Activated naive CD4-positive, alpha-beta T cell treated with Interleukin-2 at 50 U/mL for 16 hours (primary cell): Measurements from ENCODE around the gene WBP2NL.
"Not testable (repeated sequence)": the region's sequence is repeated elsewhere in the genome, so short reads cannot be mapped to it uniquely, and the experiment has no call there.

ENCODE experiments used
- DNase-seq: peaks from one replicate; pipeline ENCODE4 v3.0.0-alpha.2; 2020

Gene WBP2NL

DNA sequence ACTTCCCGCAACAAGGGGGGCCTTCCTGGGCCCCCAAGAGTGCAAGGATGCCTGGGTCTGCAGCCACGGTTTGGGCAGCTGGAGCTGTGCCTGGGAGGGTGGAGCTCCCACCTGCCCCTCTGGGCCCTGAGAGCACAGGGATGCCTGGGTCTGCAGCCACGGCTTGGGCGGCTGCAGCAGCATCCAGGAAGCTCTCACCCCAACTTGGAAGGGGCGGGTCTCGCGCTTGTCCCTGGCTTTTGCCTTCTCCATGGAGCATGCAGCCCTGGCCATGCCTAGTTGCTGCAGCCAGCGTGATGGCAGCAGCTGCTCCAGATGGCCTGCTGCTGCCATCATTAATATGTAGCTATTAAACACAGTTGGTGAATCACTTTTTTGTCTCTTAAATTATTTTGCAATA is 36.7 kb downstream of the WBP2NL start:
- DNase-seq: no peak

DNA sequence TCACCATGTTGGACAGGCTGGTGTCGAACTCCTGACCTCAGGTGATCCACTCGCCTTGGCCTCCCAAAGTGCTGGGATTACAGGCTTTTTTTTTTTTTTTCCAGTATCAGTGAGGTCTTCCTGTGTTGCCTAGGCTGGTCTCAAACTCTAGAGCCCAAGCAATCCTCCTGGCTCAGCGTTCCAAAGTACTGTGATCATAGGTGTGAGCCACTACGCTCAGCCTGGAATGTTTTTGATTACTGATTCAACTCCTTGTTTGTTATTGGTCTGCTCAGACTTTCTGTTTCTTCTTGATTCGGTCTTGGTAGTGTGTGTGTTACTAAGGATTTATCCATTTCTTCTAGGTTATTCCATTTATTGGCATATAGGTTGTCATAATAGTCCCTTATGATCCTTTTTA is 40.7 kb downstream of the WBP2NL start:
- no peak for DNase-seq

DNA sequence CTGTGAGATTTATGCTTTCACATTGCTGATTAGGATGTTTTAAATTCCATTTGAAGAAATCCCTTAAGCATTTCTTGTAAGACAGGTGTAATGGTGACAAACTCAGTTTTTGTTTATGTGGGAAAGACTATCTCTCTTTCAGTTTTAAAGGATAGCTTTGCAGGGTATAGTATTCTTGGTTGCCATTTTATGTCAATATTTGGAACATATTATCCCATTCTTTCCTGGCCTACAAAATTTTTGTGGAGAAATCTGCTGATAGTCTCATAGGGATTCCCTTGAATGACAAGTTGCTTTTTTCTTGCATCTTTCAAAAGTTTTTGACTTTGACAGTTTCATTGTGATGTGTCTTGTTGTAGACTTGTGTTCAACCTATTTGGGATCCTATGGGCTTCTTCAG is 43.2 kb downstream of the WBP2NL start:
- DNase-seq: no peak

DNA sequence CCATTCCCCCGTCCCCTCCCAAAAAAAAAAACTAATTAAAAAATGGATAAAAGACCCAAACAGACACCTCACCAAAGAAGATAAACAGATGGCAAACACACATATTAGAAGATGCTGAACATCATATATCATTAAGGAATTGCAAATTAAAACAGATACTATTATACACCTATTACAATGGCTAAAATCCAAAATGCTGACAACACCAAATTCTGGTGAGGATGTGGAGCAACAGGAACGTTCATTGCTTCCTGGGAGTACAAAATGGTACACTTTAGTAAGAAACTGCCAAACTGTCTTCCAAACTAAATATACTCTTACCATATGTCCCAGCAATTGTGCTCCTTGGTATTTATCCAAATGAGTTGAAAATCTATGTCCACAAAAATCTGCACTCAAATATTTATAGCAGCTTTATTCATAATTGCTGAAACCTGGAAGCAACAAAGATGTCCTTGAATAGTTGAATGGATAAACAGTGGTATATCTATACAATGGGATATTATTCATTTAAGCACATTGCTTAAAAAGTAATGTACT is 52.1 kb downstream of the WBP2NL start:
- no peak for DNase-seq

DNA sequence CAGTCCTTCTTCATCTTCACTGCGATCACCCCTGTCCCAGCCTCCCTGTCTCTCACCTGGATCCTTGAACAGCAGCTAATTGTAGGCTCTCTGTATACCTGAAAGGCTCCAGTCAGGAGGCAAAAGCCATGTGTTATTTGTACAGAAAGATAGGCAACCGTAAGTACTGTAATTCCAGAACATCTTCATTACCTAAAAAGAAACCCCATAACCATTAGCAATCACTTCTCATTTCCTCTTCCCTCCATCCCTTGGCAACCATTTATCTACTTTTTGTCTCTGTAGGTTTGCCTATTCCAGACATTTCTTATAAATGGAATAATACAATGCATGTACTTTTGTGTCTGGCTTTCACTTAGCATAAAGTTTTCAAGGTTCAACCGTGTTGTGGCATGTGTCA is 54.2 kb downstream of the WBP2NL start:
- DNase-seq: no peak

DNA sequence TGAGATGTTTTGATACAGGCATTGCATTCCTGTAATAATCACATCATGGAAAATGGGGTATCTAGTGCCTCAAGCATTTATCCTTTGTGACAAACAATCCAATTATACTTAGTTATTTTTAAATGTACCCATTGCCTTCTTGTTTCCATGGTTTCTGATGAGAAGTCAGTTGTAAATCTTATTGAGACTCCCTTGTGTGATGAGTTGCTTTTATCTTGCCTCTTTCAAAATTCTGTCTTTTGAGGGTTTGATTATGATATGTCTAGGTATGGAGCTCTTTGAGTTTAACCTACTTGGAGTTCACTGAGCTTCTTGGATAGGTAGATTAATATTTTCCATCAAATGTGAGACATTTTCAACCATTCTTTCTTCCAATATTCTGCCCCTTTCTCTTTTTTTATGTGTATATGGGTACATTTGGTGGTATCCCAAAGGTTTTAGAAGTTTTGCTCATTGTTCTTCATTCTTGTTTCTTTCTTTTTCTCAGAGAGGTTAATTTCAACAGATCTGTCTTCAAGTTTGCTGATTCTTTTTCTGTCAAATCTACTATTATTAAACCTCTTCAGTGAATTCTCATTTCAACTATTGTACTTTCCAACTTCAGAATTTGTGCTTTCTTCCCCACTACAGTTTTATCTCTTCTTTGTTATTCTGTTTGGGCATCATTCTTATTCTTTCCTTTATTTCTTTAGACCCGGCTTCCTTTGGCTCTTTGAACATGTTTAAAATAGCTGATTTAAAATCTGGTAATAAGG is 58.3 kb downstream of the WBP2NL start:
- DNase-seq: no peak

DNA sequence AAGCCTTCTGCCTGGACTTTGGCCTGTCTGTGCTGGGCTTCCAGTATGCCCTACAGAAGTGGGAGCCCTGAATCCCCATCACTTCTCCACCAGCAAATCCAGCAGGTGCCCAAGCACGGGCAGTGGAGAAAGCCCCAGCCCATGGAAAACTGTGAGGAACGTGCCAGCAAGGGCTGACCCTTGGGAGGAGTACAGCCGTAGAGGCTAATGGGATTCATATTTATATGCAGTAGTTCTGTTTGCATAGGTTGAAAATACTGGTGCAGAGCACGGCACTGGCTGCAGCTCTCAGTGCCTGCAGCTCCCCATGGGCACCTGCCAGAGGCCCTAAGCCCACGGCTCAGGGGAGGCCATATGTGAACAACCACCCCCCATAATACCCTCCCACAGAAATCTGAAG is 61.9 kb downstream of the WBP2NL start:
- no peak for DNase-seq

DNA sequence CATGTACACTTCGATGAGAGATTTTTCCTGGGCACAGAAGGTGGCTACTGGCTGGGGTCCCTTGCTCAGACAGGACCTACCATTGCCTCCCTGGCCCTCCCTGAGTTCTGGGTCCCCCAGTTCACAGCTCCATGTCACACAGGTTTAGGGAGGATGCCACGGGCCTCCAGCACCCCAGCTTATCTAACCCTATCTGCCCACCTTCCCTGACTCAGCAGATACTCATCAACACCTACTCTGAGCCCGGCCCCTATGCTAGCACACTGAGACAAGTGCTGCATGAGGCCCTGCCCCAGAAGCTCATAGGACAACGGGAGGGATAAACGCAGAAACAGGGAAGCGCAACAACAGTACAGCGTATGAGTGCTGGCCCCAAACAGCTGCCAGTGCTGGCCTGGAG is 62.5 kb downstream of the WBP2NL start:
- DNase-seq: no peak

DNA sequence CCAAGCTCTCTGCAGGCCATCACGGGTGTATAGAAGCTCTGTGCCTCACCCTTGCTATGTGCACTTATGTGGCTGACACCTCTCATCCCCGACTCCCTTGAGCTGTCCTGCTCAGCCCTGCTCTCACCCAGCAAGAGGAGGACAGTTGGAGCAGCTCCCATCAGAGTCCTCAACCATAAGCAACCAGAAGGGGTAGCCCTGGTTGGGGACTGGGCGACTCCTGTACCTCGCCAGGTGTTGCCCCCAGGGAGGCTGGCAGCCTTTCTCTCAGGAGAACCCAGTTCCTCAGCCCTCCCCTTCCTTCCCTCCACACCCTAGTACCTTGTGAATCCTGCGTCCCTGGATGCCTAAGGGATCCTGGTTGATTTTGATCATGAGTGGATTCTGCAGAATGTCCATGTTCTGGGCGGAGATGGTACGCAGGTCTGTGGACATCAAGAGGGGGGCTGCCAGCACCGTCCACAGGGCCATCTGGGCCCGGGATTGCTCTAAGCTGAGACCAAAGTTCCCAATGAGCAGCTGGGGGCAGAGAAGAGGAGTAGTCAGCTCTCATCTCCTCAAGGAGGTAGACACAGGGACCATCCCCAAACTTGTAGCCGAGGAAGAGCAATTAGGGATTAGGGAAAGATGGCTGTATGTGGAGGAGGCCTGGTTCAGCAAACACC is 64.0 kb downstream of the WBP2NL start:
- DNase-seq: no peak

DNA sequence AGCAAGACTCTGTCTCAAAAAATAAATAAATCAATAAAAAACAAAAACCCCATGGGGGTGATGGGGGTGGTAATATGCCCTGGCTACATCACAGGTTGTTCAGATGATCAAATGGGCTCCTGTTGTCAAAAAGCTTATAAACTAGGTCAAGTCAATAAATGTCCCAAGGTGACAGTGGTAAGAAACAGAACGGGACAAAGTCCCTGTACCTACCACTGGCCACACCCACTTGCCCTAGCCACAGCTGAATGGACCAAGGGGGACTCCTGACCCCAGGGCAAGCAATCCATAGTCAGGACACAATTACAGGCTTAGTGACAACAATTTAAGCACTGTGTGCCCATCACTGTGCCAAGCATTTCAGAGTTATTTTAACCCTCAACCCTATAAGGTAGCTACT is 66.0 kb downstream of the WBP2NL start:
- DNase-seq: no peak

DNA sequence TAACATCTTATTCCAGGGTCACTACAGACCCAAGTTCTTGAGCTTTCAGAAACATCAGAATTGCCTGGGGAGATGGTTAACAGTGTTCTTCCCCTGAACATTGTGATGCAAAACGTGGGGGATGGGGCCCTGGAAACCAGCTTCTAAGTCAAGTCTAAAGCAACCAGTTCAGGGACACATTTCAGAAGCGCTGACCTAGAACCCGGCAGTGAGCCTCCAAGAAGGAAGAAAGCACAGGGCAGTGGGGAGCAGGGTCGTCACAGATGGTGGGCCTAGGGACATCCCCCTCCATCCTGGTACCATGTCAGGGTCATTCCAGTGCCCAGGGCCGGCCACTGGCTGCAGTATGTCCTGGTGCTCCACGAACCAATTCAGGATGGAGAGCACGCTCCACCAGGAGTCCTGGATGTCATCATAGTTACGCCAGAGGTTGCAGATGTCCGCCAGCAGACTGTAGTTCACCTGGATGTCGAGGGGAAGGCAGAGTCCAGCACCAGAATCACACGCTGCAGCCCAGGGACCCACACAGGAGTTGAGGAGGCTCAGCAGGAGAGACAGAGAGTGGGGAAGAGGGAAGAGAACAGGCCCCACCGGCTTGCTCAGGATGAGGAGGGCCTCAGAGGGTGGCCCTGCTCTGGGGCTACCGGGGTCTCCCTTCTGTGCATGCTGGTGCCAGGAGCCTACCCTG is 67.0 kb downstream of the WBP2NL start:
- DNase-seq: no peak

DNA sequence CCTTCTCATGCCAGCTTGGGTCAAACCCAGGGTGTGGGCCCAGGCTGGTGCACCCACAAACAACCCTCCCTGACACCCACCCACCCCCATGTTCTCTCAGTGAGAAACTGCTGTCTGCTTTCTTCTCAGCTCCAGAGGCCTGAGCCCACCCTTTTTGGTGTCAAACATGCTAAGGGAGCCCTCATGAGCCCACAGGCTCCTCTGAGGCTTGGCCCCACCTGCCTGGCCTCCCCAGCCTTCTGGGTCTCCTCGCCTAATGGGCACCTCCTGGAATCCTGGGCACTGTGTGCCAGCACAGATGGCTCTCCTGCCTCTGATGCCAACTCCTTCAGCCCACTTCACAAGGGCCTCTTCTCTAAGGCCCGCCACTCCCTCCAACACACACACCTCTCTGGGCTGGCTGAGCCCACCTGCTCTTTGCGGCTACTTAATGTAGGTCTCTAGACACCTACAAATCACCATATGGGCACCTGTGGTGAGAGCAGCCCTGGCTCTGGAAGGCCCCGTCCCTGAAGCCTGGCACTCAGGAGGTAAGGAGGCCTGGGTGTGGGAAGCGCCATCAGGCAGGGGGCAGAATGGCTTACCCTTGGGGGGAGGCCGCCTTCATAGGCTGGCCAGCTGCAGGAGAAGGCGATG is 67.7 kb downstream of the WBP2NL start:
- no peak for DNase-seq

DNA sequence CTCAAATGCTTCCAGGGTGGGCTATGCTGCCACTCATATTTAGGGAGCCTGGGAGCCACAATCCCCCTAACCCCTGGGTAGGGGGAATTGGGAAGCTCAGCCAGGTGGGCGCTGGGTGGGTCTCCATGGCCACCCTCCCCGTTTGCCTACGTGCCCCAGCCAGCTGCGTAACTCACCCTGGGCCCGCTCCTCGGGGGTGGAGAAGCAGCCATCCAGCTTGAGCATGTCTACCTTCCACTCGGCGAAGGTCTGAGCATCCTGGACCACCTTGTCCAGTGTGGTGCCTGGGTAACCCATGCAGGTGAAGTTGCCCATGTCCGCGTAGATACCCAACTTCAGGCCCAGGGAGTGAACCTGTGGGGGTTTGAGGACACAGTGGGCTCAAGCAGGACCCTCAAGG is 68.3 kb downstream of the WBP2NL start:
- no peak for DNase-seq

DNA sequence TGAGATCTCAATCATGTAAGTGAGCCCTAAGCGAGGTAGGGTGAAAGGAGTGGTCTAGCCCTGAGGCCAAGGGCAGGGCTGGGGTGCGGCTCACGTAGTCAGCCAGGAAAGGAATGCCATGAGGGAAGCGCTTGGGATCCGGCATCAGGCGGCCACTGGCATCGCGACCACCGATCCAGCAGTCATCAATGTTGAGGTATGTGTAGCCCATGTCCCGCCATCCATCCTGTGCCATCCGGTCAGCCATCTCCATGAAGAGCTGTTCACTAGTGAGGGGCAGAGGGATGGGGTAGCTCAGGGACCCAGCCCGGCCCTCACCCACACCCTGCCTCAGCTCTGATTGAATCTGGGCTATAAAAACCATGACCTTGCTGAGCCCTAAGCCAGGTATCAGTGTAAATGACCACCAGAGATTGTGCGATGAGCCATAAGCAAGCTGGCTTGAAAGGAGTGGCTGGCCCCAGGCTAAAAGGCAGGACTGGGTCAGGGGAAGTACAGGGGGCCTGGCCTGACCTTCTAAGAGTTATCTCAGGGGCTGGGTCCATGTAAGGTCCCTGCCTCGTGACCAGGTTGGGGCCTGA is 69.2 kb downstream of the WBP2NL start:
- DNase-seq: no peak

DNA sequence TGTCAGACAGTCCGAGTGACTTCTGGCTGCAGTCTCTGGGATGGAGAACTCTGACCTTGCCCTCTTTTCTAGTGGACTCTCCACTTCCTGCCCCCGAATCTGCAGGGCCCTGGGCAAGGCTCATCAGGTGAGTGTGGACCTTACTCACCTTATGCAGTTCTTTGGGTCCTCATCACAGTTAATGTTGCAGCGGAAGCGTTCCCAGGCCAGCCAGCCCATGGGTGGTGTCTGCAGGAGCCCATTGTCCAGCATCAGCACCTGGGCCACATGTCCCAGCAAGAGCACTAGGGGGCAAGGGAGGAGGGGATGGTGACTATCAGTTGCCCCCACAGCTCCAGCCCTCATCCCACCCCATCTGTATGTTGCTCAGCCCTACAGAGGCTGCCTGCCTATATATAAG is 69.7 kb downstream of the WBP2NL start:
- DNase-seq: no peak

DNA sequence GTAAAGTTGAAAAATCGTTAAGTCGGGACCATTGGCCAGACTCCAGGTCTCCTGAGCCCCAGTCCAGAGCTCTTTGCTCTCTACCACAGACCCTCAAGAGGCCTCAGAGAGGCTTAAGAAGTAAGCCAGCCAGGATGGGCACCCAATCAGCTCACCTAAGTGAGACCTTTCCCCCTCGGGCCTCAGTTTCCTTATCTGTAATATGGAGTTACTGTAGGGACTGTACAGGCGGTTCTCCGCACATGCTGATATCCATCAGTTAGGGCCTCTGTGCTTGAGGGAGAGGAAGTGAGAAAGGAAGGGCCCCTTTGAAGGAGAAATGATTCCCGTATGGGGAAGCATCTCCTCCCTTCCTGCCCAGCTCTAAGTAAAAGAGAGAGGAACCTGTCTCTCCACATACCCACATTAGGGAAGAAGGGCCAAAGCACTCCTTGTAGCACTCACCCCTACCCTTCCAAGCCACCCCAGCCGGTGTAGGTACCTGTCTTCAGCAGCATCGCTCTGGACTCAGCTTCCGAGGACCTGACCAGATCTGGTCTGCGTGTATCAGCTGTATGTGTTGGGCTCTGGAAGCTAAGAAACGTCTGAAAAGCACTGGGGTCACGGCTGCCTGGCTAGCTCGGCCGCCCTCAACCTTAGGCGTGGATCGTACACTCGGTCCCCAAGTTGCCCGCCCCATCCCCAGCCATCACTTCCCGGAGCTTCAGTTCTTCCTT is 71.4 kb downstream of the WBP2NL start:
- DNase-seq: no peak

DNA sequence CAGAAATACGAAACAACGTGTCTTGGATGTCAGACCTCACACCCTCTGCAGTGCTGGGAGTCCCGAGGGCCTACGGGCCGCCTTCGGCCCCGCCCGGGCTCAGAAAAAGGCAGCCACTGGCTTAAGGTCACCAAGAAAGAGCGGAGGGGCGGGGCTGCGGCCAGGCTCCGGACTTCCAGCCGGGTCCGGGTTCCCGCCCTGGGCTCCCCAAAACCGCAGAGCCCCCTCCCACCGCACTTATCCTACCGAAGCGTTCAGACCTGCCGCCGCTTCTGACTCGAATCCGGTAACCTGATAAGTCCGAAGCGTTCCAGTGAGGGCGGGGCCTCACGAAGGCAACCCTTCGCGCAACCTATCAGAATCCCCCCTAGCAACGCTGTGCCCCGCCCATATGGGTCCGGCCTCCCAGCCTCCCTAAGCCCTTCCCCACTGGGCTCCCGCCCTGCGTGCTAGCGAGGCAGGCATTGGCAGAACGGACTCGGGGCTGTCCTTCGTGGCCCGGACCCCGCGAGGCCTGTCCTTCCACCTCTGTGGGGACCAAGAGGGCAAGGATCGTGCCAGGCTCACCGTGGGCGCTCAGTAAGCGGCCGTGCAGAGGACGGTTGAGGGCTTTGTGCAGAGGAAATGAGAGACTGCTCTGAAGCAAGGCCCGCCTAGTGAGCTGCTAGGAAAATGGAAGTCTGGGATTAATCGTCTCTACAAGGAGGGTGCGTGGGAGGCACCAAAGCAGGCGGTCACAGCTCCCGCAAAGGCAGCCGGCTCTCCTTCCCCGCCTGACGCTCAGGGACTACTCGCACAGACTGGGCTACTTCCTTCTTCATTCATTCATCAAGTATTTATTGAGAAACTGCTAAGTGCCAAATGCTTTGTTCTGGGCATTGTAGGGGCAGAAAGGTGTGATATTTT is 72.2 kb downstream of the WBP2NL start, which contains the start of gene NAGA:
NAGA (minus strand) TSS at position 296 of the 906 bp plus-strand sequence. CDS start 515 bp downstream, outside the sequence.
- peak; percentile 94 for DNase-seq

DNA sequence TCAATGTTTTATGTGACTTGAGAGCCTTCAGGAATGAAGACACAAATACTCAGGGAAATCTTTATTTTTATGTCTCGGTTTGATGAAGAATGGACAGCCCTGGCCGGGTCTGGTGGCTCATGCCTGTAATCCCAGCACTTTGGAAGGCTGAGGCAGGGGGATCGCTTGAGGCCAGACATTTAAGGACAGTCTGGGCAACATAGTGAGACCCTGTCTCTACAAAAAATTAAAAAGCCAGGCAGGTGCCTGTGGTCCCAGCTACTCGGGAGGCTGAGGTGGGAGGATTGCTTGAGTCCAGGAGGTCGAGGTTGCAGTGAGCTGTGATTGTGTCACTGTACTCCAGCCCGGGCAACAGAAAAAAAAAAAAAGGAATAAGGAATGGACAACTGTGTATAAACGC is 72.9 kb downstream of the WBP2NL start:
- not testable (repeated sequence) for DNase-seq

DNA sequence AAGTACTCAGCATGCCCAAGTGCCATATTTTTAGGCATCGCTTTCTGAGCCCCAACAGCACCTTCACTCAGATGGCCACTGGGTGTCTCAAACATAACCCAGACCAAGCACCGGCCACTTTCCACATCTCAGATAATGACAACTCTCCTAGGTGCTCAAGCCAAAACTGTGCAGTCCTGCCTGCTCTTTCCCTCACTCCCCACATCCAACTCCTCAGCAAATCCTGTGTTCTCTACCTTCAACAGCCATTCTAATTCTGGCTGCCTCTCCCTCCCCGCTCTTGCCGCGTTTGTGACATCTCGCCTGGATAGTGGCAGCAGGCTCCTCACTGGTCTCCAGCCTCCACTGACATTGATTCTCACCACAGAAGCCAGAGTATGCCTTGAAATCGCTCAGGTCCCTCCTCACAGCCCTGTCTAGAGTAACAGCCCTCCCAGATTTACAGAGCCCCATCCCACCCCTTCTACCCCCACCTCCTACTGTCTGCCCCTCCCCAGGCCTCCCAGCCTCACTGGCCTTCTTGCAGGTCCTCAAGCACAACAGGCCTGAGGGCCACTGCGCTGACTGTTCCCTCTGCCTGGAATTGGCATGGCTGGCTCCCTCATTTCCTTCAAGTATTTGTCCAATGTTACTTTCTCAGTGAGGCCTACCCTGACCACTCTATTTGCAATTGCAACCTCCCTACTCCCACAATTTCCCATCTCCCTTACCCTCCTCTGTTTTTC is 74.2 kb downstream of the WBP2NL start:
- no peak for DNase-seq

DNA sequence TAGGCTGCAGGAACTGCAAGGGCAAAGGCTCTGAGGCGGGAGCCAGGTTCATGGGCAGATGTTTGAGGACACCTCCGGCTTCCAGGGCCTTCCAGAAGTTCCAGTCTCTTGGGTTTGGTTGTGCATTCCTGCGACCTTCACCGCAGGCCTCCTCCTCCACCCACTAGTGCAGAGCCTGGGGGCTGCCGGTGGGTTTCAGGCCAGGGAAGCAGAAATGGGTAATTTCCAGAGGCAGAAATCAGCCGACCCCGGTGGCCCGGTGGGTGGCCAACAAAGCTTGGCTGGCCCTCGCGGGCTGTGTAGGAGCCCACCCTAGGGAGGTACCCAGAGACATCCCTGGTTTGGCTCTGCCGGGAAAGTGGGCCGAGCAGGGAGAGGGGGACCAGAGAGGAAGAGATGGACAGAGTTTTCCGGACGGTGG is 75.0 kb downstream of the WBP2NL start:
- no peak for DNase-seq
